ENCODE measurements around the gene RC3H1.

GRCh38 chr1:173889885-173890284, 132.3 kb downstream of the RC3H1 start:
- no peak for TF ChIP-seq CTCF (IDR thresholded peaks at IDR 0.05)
- no peak for TF ChIP-seq SMC3 (IDR thresholded peaks at IDR 0.05; ENCODE audit: low read depth, low read length)
- no peak for TF ChIP-seq YY1 (IDR thresholded peaks at IDR 0.05; ENCODE audit: low read depth)
- no peak for TF ChIP-seq REST (IDR thresholded peaks at IDR 0.05; ENCODE audit: low read depth, low read length)
- no peak for TF ChIP-seq GABPA (IDR thresholded peaks at IDR 0.05; ENCODE audit: low read depth)
- no peak for TF ChIP-seq USF2 (IDR thresholded peaks at IDR 0.05; ENCODE audit: borderline replicate concordance, low read depth, low read length)
- no peak for TF ChIP-seq EZH2phosphoT487 (IDR thresholded peaks at IDR 0.05; ENCODE audit: borderline replicate concordance, low read depth)
- TF ChIP-seq RCOR1 (IDR thresholded peaks at IDR 0.05; ENCODE audit: low read length), result no peak
- TF ChIP-seq RFX5 (IDR thresholded peaks at IDR 0.05; ENCODE audit: low read length), result no peak
- no peak for TF ChIP-seq EP300 (IDR thresholded peaks at IDR 0.05; ENCODE audit: borderline replicate concordance in 1 of 2, low read depth in 1 of 2, low read length in 1 of 2)
- no peak for TF ChIP-seq TCF12 (IDR thresholded peaks at IDR 0.05)
- no peak for TF ChIP-seq ZBTB33 (IDR thresholded peaks at IDR 0.05; ENCODE audit: borderline replicate concordance, low read depth)
- TF ChIP-seq USF1 (IDR thresholded peaks at IDR 0.05; ENCODE audit: borderline replicate concordance, low read depth), result no peak
